GM23338 (cell line): ENCODE data around the gene SUOX. TPM values are rescaled to one million over a fixed set of nuclear protein-coding genes. Genes with fewer than 3 reads are reported as not detected.
"Not testable (repeated sequence)": the region's sequence is repeated elsewhere in the genome, so short reads cannot be mapped to it uniquely, and the experiment has no call there.

Experiments used
- ATAC-seq: fragments of 200-7000 bp; cut with Tn5 transposase; 3 replicates; pipeline ENCODE4 v1.9.1; 2020
- DNase-seq: peaks from one replicate; pipeline ENCODE4 v3.0.0-alpha.2; 2015; ENCODE audit warnings: low spot score
- H2AFZ ChIP-seq: fragments of 200-600 bp; sonication (generic); 2 replicates; pipeline ENCODE4 v1.8.0; 2016; ENCODE audit warnings: antibody characterized with exemption, mild to moderate bottlenecking, moderate library complexity
- H3F3A ChIP-seq: fragments of 200-600 bp; sonication (generic); replicated peaks from 2 replicates; pipeline ENCODE4 v1.8.0; 2017; ENCODE audit warnings: antibody characterized with exemption, mixed run types, low read depth
- H3K27ac ChIP-seq: fragments of 200-600 bp; sonication (generic); 2 replicates; pipeline ENCODE4 v1.6.1; 2016; ENCODE audit warnings: low read depth
- H3K27me3 ChIP-seq: fragments of 200-600 bp; sonication (generic); 2 replicates; pipeline ENCODE4 v1.8.0; 2016; ENCODE audit warnings: mild to moderate bottlenecking, mixed run types, moderate library complexity; ENCODE audit not compliant: insufficient read depth
- H3K36me3 ChIP-seq: fragments of 200-600 bp; sonication (generic); 2 replicates; pipeline ENCODE4 v1.8.0; 2016; ENCODE audit warnings: mild to moderate bottlenecking; ENCODE audit not compliant: insufficient read depth
- H3K4me1 ChIP-seq: fragments of 200-600 bp; sonication (generic); 2 replicates; pipeline ENCODE4 v1.8.0; 2016; ENCODE audit warnings: mild to moderate bottlenecking, moderate library complexity; ENCODE audit not compliant: insufficient read depth
- H3K4me2 ChIP-seq: fragments of 200-600 bp; sonication (generic); 2 replicates; pipeline ENCODE4 v1.7.1; 2017; ENCODE audit warnings: mixed run types
- H3K4me3 ChIP-seq: fragments of 200-600 bp; sonication (generic); 2 replicates; pipeline ENCODE4 v1.6.1; 2016; ENCODE audit warnings: mixed run types
- H3K79me2 ChIP-seq: fragments of 200-600 bp; sonication (generic); replicated peaks from 2 replicates; pipeline ENCODE4 v1.8.0; 2017; ENCODE audit warnings: mild to moderate bottlenecking; ENCODE audit not compliant: insufficient read depth
- H3K9me2 ChIP-seq: fragments of 200-600 bp; sonication (generic); 2 replicates; pipeline ENCODE4 v1.8.0; 2017; ENCODE audit not compliant: insufficient read depth
- H4K20me1 ChIP-seq: fragments of 200-600 bp; sonication (generic); replicated peaks from 2 replicates; pipeline ENCODE4 v1.8.0; 2017; ENCODE audit warnings: mild to moderate bottlenecking; ENCODE audit not compliant: insufficient read depth
- H3K27ac Mint-ChIP-seq: 2 replicates; pipeline ENCODE4 v1.8.0; 2020; ENCODE audit warnings: inconsistent platforms, mild to moderate bottlenecking, moderate library complexity, mixed read lengths
- H3K27me3 Mint-ChIP-seq: 3 replicates; pipeline ENCODE4 v1.8.0; 2022; ENCODE audit warnings: low read depth, mild to moderate bottlenecking, moderate library complexity, mixed read lengths, inconsistent platforms; ENCODE audit not compliant: insufficient read depth, poor library complexity
- H3K36me3 Mint-ChIP-seq: 3 replicates; pipeline ENCODE4 v1.8.0; 2021; ENCODE audit warnings: low read depth, mild to moderate bottlenecking, inconsistent platforms, moderate library complexity, mixed read lengths
- H3K4me1 Mint-ChIP-seq: 3 replicates; pipeline ENCODE4 v1.8.0; 2020; ENCODE audit warnings: mild to moderate bottlenecking, inconsistent platforms, mixed read lengths
- H3K4me3 Mint-ChIP-seq: 3 replicates; pipeline ENCODE4 v1.8.0; 2021; ENCODE audit warnings: moderate library complexity, mild to moderate bottlenecking, inconsistent platforms, mixed read lengths
- H3K9me3 Mint-ChIP-seq: 3 replicates; pipeline ENCODE4 v1.8.0; 2020; ENCODE audit warnings: moderate library complexity, mild to moderate bottlenecking, inconsistent platforms, mixed read lengths
- EZH2 ChIP-seq: fragments of 200-600 bp; sonication (generic); IDR thresholded peaks from one replicate; pipeline ENCODE4 v1.8.0; 2017; ENCODE audit warnings: antibody characterized with exemption, mild to moderate bottlenecking, low read depth; ENCODE audit not compliant: unreplicated experiment
- EZH2phosphoT487 ChIP-seq: fragments of 200-600 bp; sonication (generic); IDR thresholded peaks from one replicate; pipeline ENCODE4 v1.8.1; 2018; ENCODE audit warnings: antibody characterized with exemption; ENCODE audit not compliant: unreplicated experiment
- JUNB ChIP-seq: IDR thresholded peaks from one replicate; pipeline ENCODE4 v1.6.1; 2016; ENCODE audit warnings: antibody characterized with exemption; ENCODE audit not compliant: unreplicated experiment
- NANOG ChIP-seq: IDR thresholded peaks from 2 replicates; pipeline ENCODE4 v1.6.1; 2016; ENCODE audit warnings: antibody characterized with exemption, borderline replicate concordance
- STAT1 ChIP-seq: IDR thresholded peaks from one replicate; pipeline ENCODE4 v1.6.1; 2016; ENCODE audit warnings: antibody characterized with exemption; ENCODE audit not compliant: unreplicated experiment
- ZNF331 ChIP-seq: fragments of 250-450 bp; sonication (Bioruptor Pico); IDR thresholded peaks from 2 replicates; pipeline ENCODE4 v1.5.0; 2020; ENCODE audit warnings: low read depth, mild to moderate bottlenecking, moderate library complexity
- polyA plus RNA-seq: library from polyadenylated mRNA; unstranded; fragments of >200 nt; fragmentation: Nextera tagmentation; extraction: Ambion mirVana; gene quantifications from 2 replicates; pipeline ENCODE4 v1.2.1, GENCODE V29; 2016
- total RNA-seq: library from RNA; depleted of rRNA; stranded (reverse); fragments of >200 nt; shearing (Covaris generic); gene quantifications from 2 replicates; pipeline ENCODE4 v1.2.3, GENCODE V29; 2014
- TF ChIP-seq, protein P1 (sequence below): IDR thresholded peaks from 2 replicates; pipeline ENCODE4 v1.6.1; 2016; ENCODE audit warnings: antibody characterized with exemption
- TF ChIP-seq, protein P2 (sequence below), 2 experiments: fragments of 200-600 bp in 1 of 2; sonication (generic) in 1 of 2; conservative IDR thresholded peaks; 2 replicates each; pipeline versions ENCODE4 v1.5.1 to v1.6.1; 2016 to 2017; ENCODE audit warnings: antibody characterized with exemption in 2 of 2, low read depth in 2 of 2, mild to moderate bottlenecking in 2 of 2, moderate library complexity in 1 of 2
- TF ChIP-seq, protein P3 (sequence below): IDR thresholded peaks from one replicate; pipeline ENCODE4 v1.6.1; 2018; ENCODE audit warnings: antibody characterized with exemption; ENCODE audit not compliant: unreplicated experiment

SUOX gene
- total and polyA plus RNA-seq, 2 experiments from 2014 or later: 14.0 to 27.5 TPM

DNA sequence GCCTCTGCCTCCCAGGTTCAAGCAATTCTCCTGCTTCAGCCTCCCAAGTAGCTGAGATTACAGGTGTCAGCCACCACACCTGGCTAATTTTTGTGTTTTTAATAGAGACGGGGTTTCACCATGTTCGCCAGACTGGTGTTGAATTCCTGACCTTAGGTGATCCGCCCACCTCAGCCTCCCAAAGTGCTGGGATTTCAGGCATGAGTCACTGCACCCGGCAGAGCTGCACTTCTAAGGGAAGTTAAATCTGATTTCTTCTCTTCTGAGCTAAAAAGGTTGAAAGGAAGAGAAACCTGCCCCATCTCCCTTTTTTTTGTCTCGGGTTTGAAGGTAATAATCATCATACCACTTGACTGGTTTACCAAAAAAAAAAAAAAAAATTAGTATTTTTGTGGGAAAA is 15.2 kb upstream of the SUOX start:
- H3K4me3 ChIP-seq, H3K4me2 ChIP-seq, H3K27me3 Mint-ChIP-seq, DNase-seq, H3K4me1 ChIP-seq, ATAC-seq, H3K36me3 ChIP-seq, H3K27ac ChIP-seq, H3K4me3 Mint-ChIP-seq, H3K27me3 ChIP-seq, H3K9me3 Mint-ChIP-seq, H4K20me1 ChIP-seq, H3K27ac Mint-ChIP-seq, H2AFZ ChIP-seq, H3K9me2 ChIP-seq, H3K4me1 Mint-ChIP-seq: not testable (repeated sequence)
- Histone ChIP-seq H3F3A (peaks cover 10% of the 10 kb centered on the region; the same call in 1 of the 2 replicates), H3K79me2 (peaks cover 33% of the 10 kb centered on the region)
- peaks cover 33% of the 10 kb centered on the region for H3K36me3 Mint-ChIP-seq

DNA sequence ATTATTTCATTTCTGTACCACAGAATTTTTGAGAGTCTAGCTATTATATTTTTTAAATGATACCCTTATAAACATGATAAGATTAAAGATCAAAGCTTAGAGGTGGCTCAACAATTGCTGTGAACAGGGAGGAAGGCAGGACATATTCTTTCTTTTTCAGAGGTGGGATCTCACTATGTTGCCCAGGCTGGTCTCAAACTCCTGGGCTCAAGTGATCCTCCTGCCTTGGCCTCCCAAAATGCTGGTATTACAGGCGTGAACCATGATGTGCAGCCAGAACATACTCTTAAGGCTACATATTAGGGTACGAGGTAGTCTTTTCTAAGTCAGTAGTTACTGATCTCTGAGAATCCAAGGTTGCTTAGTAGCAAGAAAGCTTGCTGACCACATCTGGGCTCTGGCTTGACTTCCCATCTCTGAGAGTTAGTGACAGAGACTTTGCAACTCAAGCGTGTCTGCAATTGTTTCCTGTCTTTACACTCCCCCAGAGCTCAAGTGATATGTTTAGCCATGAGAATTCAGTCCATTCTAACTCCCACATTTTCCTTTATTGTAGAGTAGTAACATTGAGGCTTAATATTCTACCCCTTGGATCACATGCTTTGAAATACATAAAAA is 14.6 kb upstream of the SUOX start:
- Histone ChIP-seq H2AFZ (no peak overlapping the region), H3F3A (peaks cover 10% of the 10 kb centered on the region; the same call in 1 of the 2 replicates), H3K4me1 (no peaks in the 10 kb centered on the region), H4K20me1 (peaks cover 9% of the 10 kb centered on the region), H3K36me3 (peaks cover 6% of the 10 kb centered on the region; the same call in 1 of the 2 replicates), H3K79me2 (peaks cover 27% of the 10 kb centered on the region), H3K4me2 (no peak overlapping the region), H3K4me3 (no peak overlapping the region), H3K9me2 (no peaks in the 10 kb centered on the region), H3K27ac (no peak overlapping the region), H3K27me3 (no peaks in the 10 kb centered on the region)
- H3K27ac Mint-ChIP-seq: no peak overlapping the region
- DNase-seq: no peak
- H3K4me3 Mint-ChIP-seq: no peak overlapping the region
- peaks cover 2% of the 10 kb centered on the region for H3K27me3 Mint-ChIP-seq
- H3K36me3 Mint-ChIP-seq: peaks cover 38% of the 10 kb centered on the region
- peaks cover 3% of the 10 kb centered on the region; the same call in 1 of the 3 replicates for H3K4me1 Mint-ChIP-seq
- H3K9me3 Mint-ChIP-seq: no peaks in the 10 kb centered on the region
- no peak for ATAC-seq
- no peak for TF ChIP-seq ZNF331 (CRISPR knock-in tag)
- no peak for TF ChIP-seq EZH2phosphoT487
- TF ChIP-seq, protein P1, sequence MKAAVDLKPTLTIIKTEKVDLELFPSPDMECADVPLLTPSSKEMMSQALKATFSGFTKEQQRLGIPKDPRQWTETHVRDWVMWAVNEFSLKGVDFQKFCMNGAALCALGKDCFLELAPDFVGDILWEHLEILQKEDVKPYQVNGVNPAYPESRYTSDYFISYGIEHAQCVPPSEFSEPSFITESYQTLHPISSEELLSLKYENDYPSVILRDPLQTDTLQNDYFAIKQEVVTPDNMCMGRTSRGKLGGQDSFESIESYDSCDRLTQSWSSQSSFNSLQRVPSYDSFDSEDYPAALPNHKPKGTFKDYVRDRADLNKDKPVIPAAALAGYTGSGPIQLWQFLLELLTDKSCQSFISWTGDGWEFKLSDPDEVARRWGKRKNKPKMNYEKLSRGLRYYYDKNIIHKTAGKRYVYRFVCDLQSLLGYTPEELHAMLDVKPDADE: no peak
- TF ChIP-seq, protein P2, sequence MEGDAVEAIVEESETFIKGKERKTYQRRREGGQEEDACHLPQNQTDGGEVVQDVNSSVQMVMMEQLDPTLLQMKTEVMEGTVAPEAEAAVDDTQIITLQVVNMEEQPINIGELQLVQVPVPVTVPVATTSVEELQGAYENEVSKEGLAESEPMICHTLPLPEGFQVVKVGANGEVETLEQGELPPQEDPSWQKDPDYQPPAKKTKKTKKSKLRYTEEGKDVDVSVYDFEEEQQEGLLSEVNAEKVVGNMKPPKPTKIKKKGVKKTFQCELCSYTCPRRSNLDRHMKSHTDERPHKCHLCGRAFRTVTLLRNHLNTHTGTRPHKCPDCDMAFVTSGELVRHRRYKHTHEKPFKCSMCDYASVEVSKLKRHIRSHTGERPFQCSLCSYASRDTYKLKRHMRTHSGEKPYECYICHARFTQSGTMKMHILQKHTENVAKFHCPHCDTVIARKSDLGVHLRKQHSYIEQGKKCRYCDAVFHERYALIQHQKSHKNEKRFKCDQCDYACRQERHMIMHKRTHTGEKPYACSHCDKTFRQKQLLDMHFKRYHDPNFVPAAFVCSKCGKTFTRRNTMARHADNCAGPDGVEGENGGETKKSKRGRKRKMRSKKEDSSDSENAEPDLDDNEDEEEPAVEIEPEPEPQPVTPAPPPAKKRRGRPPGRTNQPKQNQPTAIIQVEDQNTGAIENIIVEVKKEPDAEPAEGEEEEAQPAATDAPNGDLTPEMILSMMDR (conservative IDR thresholded peaks at IDR 0.05; ENCODE audit: low read depth in 2 of 2): no peak
- no peak for TF ChIP-seq STAT1
- TF ChIP-seq, protein P3, sequence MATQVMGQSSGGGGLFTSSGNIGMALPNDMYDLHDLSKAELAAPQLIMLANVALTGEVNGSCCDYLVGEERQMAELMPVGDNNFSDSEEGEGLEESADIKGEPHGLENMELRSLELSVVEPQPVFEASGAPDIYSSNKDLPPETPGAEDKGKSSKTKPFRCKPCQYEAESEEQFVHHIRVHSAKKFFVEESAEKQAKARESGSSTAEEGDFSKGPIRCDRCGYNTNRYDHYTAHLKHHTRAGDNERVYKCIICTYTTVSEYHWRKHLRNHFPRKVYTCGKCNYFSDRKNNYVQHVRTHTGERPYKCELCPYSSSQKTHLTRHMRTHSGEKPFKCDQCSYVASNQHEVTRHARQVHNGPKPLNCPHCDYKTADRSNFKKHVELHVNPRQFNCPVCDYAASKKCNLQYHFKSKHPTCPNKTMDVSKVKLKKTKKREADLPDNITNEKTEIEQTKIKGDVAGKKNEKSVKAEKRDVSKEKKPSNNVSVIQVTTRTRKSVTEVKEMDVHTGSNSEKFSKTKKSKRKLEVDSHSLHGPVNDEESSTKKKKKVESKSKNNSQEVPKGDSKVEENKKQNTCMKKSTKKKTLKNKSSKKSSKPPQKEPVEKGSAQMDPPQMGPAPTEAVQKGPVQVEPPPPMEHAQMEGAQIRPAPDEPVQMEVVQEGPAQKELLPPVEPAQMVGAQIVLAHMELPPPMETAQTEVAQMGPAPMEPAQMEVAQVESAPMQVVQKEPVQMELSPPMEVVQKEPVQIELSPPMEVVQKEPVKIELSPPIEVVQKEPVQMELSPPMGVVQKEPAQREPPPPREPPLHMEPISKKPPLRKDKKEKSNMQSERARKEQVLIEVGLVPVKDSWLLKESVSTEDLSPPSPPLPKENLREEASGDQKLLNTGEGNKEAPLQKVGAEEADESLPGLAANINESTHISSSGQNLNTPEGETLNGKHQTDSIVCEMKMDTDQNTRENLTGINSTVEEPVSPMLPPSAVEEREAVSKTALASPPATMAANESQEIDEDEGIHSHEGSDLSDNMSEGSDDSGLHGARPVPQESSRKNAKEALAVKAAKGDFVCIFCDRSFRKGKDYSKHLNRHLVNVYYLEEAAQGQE: no peak
- no peak for TF ChIP-seq NANOG
- TF ChIP-seq EZH2: no peak
- TF ChIP-seq JUNB: no peak
